Ureter (tissue), 1 donor: ENCODE results near the gene MAP3K7. TPM values are rescaled to one million over a fixed set of nuclear protein-coding genes. Genes with fewer than 3 reads are reported as not detected.

Experiments used
- DNase-seq: peaks from one replicate; pipeline ENCODE4 v3.0.0-alpha.2; 2020; ENCODE audit warnings: low spot score
- total RNA-seq: library from RNA; stranded (reverse); gene quantifications from one replicate; pipeline ENCODE4 v1.2.4, GENCODE V29; 2023
- donor health status: DM: yes; HTN: yes; CAD: no.

The MAP3K7 gene
- total RNA-seq, 1 donor from 2014 or later, result 31.3 TPM

- DNase-seq, result no peak
These were observed 102.5 kb downstream of the MAP3K7 start for GRCh38 chr6:90484385-90484784.

DNA sequence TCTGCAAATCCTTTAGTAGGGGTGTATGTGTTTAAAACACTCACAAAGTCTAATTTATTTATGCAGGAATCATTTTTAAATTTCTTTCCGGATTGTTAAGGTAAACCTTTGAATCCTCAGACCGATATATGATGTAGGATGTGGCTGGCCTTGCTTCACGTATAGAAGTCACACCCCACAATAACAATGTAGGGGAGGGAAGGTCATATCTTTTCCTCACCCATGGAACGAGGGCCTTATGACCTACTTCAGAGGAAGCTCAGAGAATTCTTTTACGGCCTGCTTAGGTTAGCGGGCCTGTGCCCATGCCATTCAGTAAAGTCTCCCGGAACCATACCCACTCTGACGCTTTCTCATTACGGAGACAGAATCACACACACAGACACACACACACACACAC lies 102.9 kb downstream of the MAP3K7 start:
- DNase-seq, result no peak

DNA sequence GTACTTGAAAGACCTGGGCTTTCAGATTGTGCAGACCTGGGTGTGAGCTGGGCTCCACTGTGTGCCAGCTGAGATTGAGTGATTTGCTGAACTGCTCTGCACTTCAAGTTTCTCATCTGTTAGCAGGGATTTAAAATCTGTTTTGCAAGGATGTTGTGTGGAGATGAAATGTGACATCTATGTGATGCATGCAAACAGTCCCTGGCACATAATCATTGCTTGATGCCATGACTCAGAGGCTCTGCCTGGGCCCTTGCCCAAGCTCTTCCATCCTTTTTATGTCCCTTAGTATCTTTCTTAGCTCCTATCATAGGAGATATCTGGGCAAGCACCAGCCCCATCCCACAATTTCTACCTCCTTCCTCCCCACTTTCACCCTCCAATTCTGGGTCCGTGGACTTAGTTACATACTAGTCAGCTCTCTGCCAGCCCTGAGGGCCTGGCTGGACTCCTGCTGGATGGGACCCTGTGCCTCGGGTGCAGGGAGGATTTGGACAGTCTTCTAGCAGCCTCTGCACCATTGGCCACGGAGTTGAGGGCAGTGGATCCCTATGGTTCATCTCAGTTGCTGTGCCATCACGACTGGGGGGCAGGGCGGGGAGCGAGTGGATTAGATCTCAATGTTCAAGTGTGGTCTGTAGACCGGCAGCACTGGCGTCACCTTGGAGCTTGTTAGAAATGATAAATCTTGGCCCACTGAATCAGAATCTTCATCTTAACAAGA lies 103.6 kb downstream of the MAP3K7 start:
- DNase-seq, result no peak

GRCh38 chr6:90480666-90481065 lies 106.2 kb downstream of the MAP3K7 start:
- DNase-seq, result no peak

DNA sequence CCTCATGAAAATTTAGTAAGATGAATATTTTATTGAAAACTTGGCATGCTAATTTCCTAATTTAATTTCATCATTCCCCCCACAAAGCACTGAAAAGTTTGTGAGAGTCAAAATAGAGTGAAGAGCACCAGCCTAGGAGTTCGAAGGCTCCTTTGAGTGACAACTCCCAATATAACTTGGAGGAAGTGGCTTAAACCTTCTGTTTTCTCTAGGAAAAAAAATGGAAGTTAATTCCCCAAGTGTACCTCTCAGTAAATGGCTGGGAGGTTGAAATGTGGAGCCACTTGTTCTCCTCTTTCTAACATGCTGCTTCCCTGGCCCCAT lies 107.3 kb downstream of the MAP3K7 start:
- no peak for DNase-seq

GRCh38 chr6:90478789-90479602 lies 107.9 kb downstream of the MAP3K7 start:
- peak; percentile 92 for DNase-seq

GRCh38 chr6:90478278-90478677 lies 108.6 kb downstream of the MAP3K7 start:
- no peak for DNase-seq

GRCh38 chr6:90477366-90477765 lies 109.5 kb downstream of the MAP3K7 start:
- no peak for DNase-seq

- DNase-seq, result no peak
These were observed 114.2 kb downstream of the MAP3K7 start for GRCh38 chr6:90472716-90473115.

- DNase-seq, result no peak
These were observed 115.6 kb downstream of the MAP3K7 start for GRCh38 chr6:90471263-90471662.

- DNase-seq, result no peak
These were observed 117.0 kb downstream of the MAP3K7 start for GRCh38 chr6:90469906-90470305.

DNA sequence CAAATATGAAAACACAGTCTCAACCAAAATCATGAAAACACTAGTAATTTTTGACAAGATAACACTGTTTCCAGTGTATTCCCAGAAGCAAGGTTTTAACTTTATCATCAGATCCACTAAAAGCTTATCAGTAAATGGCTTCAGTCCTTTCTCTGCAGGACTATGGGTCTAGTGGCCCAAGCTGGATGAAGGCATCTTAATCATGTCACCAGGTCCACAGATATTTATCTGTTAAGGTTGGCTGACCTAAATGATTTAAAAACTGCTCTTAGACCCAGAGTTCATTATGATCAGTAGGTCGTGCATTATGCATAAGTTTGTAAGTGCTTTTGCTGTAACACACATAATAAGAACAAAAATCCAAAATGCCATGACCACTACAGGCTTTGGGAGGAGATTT lies 118.0 kb downstream of the MAP3K7 start:
- no peak for DNase-seq

DNA sequence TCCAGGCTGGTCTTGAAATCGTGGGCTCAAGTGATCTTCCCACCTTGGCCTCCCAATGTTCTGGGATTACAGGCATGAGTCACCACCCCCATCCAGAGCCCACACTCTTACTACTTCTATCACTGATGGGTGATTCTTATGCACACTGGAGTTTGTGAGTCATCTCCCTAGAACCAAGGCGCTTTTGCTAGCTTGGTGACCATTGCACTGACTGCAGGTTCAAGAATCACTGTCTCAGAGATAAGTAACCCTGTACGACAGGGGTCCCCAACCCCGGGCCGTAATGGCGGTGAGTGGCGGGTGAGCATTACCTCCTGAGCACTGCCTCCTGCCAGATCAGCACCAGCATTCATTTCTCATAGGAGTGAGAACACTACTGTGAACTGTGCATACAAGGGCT lies 118.8 kb downstream of the MAP3K7 start:
- DNase-seq, result no peak

DNA sequence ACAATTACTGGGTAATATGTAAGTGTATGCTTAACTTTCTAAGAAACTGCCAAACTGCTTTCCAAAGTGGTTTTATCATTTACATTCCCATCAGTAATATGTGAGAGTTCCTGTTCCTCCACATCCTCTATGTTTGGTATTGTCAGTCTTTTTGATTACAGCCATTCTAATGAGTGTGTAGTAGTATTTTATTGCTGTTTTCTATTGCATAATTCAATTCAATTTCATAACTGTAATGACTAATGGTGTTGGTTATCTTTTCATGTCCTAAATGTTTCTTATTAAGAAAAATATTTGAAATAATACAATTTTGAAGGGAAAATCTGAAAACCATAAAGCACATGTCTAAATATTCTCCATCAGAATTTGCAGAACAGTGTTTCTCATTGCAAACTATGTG lies 119.3 kb downstream of the MAP3K7 start:
- no peak for DNase-seq

- DNase-seq, result no peak
These were observed 120.5 kb downstream of the MAP3K7 start for GRCh38 chr6:90466154-90466940.

DNA sequence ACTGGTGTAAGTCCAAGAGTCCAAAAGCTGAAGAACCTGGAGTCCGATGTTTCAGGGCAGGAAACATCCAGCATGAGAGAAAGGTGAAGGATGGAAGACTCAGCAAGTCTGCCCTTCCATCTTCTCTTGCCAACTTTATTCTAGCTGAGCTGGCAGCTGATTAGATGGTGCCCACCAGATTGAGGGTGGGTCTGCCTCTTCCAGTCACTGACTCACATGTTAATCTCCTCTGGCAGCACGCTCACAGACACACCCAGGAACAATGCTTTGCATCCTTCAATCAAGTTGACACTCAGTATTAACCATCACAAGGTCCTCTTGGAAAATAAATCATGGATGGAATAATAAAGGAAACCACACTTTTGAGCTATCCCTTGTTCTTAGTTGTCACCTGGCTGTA lies 121.2 kb downstream of the MAP3K7 start:
- no peak for DNase-seq

- no peak for DNase-seq
These were observed 122.4 kb downstream of the MAP3K7 start for GRCh38 chr6:90464507-90464906.

DNA sequence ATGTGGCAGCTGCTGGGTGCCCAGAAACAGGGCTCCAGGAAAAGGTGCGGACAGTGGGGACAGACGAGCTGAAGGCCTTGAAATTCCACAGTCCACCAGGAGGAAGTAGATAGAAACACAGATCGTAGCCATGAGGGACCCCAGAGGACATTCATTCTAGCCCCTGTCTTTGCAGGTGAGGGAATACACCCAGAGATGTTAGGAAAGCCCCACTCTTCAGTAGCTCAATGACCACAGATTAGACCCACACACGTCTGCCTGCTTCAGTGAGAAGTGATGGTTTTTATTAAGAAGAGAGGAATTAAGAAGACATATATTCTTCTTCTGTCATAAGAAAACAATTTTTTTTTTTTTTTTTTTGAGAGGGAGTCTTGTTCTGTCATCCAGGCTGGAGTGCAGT lies 123.0 kb downstream of the MAP3K7 start:
- DNase-seq, result no peak
